Measurements from ENCODE around the gene TCTN3. TPM values are rescaled to one million over a fixed set of nuclear protein-coding genes. Genes with fewer than 3 reads are reported as not detected.

The TCTN3 gene
- total and polyA plus RNA-seq, 2 of the 4 experiments (the other 2 are of a cell fraction), result 26.9 to 35.1 TPM

DNA sequence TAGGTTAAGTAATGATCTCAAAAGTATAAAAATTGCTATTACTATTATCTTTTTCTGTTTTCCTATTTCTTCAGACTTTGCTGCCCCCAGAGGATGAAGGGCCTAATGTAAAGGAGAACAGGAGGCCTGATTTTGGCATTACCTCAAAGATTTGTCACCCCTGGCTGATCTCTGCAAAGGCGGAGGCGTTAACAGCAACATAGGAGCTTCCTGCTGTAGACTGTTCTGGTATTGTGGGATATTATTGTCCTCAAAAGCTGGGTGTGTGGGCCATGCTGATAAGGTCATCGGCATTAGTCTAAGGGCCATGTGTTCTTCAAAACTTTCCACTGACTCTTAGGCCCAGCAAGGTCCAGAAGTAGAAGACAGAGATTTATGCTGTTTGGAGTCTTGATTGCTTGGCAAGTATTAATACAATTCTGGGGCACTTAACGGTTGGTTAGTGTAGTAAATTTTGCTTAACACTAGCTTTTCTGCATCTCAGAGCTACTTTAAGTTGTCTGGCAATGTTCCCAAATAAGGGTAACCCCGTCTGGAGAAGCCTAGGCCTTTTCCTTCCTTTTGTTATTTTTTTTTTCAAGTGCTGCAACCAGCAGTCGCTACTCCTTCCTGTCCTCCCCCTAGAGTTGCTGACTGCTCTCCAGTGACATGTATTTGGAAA lies 48.2 kb upstream of the TCTN3 start:
- Histone ChIP-seq H3K14ac (replicated peaks; ENCODE audit: low read depth, low read length) (no peak overlapping the region), H2BK15ac (ENCODE audit: low read depth, low read length) (no peak overlapping the region), H4K8ac (ENCODE audit: low read depth in 2 of 2, low read length in 2 of 2) (peak overlapping the region in 1 of 2 experiments; percentile 75; a peak in 2 of 4 replicates), H2BK5ac (ENCODE audit: low read depth, low read length, poor library complexity, severe bottlenecking) (no peak overlapping the region), H3K9me1 (ENCODE audit: insufficient read depth, low read length) (no peaks in the 10 kb centered on the region), H3K36me3 (ENCODE audit: control insufficient read depth, insufficient read depth, low read length) (no peaks in the 10 kb centered on the region), H3K27ac (ENCODE audit: insufficient read depth, low read length) (no peak overlapping the region), H2AK9ac (replicated peaks; ENCODE audit: low read depth, low read length, poor library complexity) (no peak overlapping the region), H3K4me1 (ENCODE audit: control insufficient read depth, insufficient read depth, low read length) (peaks cover 2% of the 10 kb centered on the region), H3K23ac (ENCODE audit: low read depth, low read length) (no peak overlapping the region), H3K9ac (ENCODE audit: low read depth, low read length) (no peak overlapping the region), H2BK20ac (ENCODE audit: low read depth, low read length) (no peak overlapping the region), H3K4me3 (ENCODE audit: insufficient read depth, low read depth, low read length) (no peak overlapping the region), H2AK5ac (ENCODE audit: low read depth, low read length) (no peak overlapping the region), H4K20me1 (ENCODE audit: insufficient read depth, low read length) (no peaks in the 10 kb centered on the region), H3K9me3 (ENCODE audit: control insufficient read depth, insufficient read depth, low read length) (no peaks in the 10 kb centered on the region), H3K27me3 (ENCODE audit: control insufficient read depth, insufficient read depth, low read length) (no peaks in the 10 kb centered on the region), H4K91ac (ENCODE audit: insufficient read depth, low read depth, low read length) (no peak overlapping the region), H2BK120ac (ENCODE audit: low read depth, low read length) (no peak overlapping the region), H2AFZ (replicated peaks; ENCODE audit: low read length, poor library complexity) (no peak overlapping the region), H3K4ac (ENCODE audit: low read depth, low read length) (no peak overlapping the region), H4K5ac (ENCODE audit: low read depth, low read length) (peak overlapping the region; percentile 50; the same call in 1 of the 2 replicates), H3K18ac (ENCODE audit: low read depth, low read length) (peak overlapping the region; percentile 46; the same call in 1 of the 2 replicates), H3K79me1 (ENCODE audit: low read depth in 1 of 2, low read length in 2 of 2) (no peaks in the 10 kb centered on the region), H3K56ac (ENCODE audit: extremely low read depth, insufficient read depth, low read length) (no peak overlapping the region), H3K4me2 (ENCODE audit: low read depth, low read length) (no peak overlapping the region)
- TF ChIP-seq RAD21 (IDR thresholded peaks at IDR 0.05; ENCODE audit: low read length), result no peak
- TF ChIP-seq NFE2L2 (IDR thresholded peaks at IDR 0.05; ENCODE audit: low read depth, low read length), result no peak
- TF ChIP-seq CEBPB (IDR thresholded peaks at IDR 0.05; ENCODE audit: low read depth, low read length), result no peak
- TF ChIP-seq MXI1 (IDR thresholded peaks at IDR 0.05; ENCODE audit: borderline replicate concordance, low read depth, low read length), result no peak
- TF ChIP-seq RFX5 (IDR thresholded peaks at IDR 0.05; ENCODE audit: low read depth, low read length), result no peak
- TF ChIP-seq, protein P1, sequence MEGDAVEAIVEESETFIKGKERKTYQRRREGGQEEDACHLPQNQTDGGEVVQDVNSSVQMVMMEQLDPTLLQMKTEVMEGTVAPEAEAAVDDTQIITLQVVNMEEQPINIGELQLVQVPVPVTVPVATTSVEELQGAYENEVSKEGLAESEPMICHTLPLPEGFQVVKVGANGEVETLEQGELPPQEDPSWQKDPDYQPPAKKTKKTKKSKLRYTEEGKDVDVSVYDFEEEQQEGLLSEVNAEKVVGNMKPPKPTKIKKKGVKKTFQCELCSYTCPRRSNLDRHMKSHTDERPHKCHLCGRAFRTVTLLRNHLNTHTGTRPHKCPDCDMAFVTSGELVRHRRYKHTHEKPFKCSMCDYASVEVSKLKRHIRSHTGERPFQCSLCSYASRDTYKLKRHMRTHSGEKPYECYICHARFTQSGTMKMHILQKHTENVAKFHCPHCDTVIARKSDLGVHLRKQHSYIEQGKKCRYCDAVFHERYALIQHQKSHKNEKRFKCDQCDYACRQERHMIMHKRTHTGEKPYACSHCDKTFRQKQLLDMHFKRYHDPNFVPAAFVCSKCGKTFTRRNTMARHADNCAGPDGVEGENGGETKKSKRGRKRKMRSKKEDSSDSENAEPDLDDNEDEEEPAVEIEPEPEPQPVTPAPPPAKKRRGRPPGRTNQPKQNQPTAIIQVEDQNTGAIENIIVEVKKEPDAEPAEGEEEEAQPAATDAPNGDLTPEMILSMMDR (conservative IDR thresholded peaks at IDR 0.05; ENCODE audit: low read depth, low read length), result 0 out of 2 replicates have a peak, but pooled peaks have one; percentile 12
- no peak for TF ChIP-seq BHLHE40 (IDR thresholded peaks at IDR 0.05; ENCODE audit: low read depth, low read length)
- no peak for TF ChIP-seq POLR2A (IDR thresholded peaks at IDR 0.05; ENCODE audit: low read depth, low read length)
- no peak for TF ChIP-seq MAZ (IDR thresholded peaks at IDR 0.05; ENCODE audit: borderline replicate concordance, low read depth, low read length)
- DNase-seq (peak; percentile 35), ATAC-seq (ENCODE audit: low read depth) (peak; percentile 56)
- 60% methylated on average over 3 of the region's 6 CpGs; no CpG with 5 or more reads in 1 of the 2 experiments for WGBS, 2 experiments (ENCODE audit: extremely low coverage in 2 of 2, insufficient read length in 1 of 2)
- ChIA-PET POLR2A (ENCODE audit: unreplicated experiment) (interaction anchor here (0.6 kb wide), 1 partner anchor 15 kb away, joined by 8 read pairs; no protein-coding TSS in a partner anchor), CTCF (interaction anchor here (1.1 to 3.1 kb wide), 2 partner anchors 14 to 48 kb away, joined by 5 to 8 read pairs; partner anchors contain the start of gene TCTN3)
- no TSS peak for BruUV-seq (replicated peaks)
- intact Hi-C loops (cut with micrococcal nuclease) (no loop called here), dilution Hi-C loops (cut with HindIII; ENCODE audit: low sequenced_read_pairs, unreplicated experiment) (no loop called here), in situ Hi-C loops (cut with MboI; ENCODE audit: low sequenced_read_pairs) (no loop called here)
